B cell (primary cell): ENCODE measurements around the gene CAPN14. TPM values are rescaled to one million over a fixed set of nuclear protein-coding genes. Genes with fewer than 3 reads are reported as not detected.

Experiments used
- ATAC-seq: fragments of 200-7000 bp; cut with Tn5 transposase; one replicate; pipeline ENCODE4 v1.10.0; 2021; ENCODE audit warnings: low read depth, mild to moderate bottlenecking, moderate number of reproducible peaks, moderate library complexity
- CTCF ChIA-PET: fragments of 350-600 bp; sonication (Branson Sonifier 250); formaldehyde crosslinking; loops from one replicate; lab custom pipeline; 2021; ENCODE audit warnings: antibody characterized with exemption, inconsistent platforms; lab: Charles Lee
- POLR2A ChIA-PET: fragments of 350-600 bp; sonication (Branson Sonifier 250); formaldehyde crosslinking; loops from one replicate; lab custom pipeline; 2021; ENCODE audit warnings: antibody characterized with exemption; lab: Charles Lee
- DNase-seq: peaks from one replicate; pipeline ENCODE4 v3.0.0; 2013
- H2AFZ ChIP-seq: 2 replicates; pipeline ENCODE4 v1.6.1; 2012; ENCODE audit warnings: mild to moderate bottlenecking, low read depth, low read length; ENCODE audit not compliant: insufficient read depth, poor library complexity, severe bottlenecking
- H3K27ac ChIP-seq, 2 donors: 1 replicate in 1 of 2; 2 replicates in 1 of 2; pipeline ENCODE4 v1.5.1; 2012 to 2013; ENCODE audit warnings: low read length in 2 of 2, mild to moderate bottlenecking in 2 of 2, moderate library complexity in 1 of 2
- H3K27me3 ChIP-seq, 4 experiments: fragments of 200-600 bp in 1 of 4; sonication (generic) in 1 of 4; replicated peaks in 1 of 4; 1 replicate in 2 of 4; 2 replicates in 2 of 4; pipeline versions ENCODE4 v1.6.1 to v1.7.0; 2013 to 2016; ENCODE audit warnings: low read length in 3 of 4, mild to moderate bottlenecking in 2 of 4, mixed read lengths in 1 of 4, moderate library complexity in 1 of 4; ENCODE audit not compliant: insufficient read depth in 4 of 4, control insufficient read depth in 3 of 4; ENCODE audit errors: control extremely low read depth in 1 of 4
- H3K36me3 ChIP-seq, 2 experiments: replicated peaks in 1 of 2; 1 replicate in 1 of 2; 2 replicates in 1 of 2; pipeline versions ENCODE4 v1.6.1 to v1.7.1; 2013; ENCODE audit warnings: low read length in 1 of 2; ENCODE audit not compliant: insufficient read depth in 2 of 2, control insufficient read depth in 1 of 2; ENCODE audit errors: control extremely low read depth in 1 of 2, extremely low read depth in 1 of 2
- H3K4me1 ChIP-seq, 2 donors: fragments of 200-600 bp in 1 of 2; sonication (generic) in 1 of 2; 1 replicate in 1 of 2; 2 replicates in 1 of 2; pipeline versions ENCODE4 v1.5.1 to v1.6.1; 2013 to 2017; ENCODE audit warnings: low read length in 2 of 2; ENCODE audit not compliant: control insufficient read depth in 2 of 2, insufficient read depth in 2 of 2
- H3K4me2 ChIP-seq: replicated peaks from 2 replicates; pipeline ENCODE3; 2012; ENCODE audit warnings: mild to moderate bottlenecking, low read depth, low read length; ENCODE audit not compliant: poor library complexity, severe bottlenecking
- H3K4me3 ChIP-seq, 5 experiments: fragments of 200-600 bp in 1 of 5; sonication (generic) in 1 of 5; 1 replicate in 3 of 5; 2 replicates in 2 of 5; pipeline versions ENCODE4 v1.5.1 to v1.7.0; 2011 to 2016; ENCODE audit warnings: low read length in 4 of 5, mild to moderate bottlenecking in 4 of 5, low read depth in 2 of 5, control low read depth in 1 of 5, moderate library complexity in 1 of 5; ENCODE audit not compliant: insufficient read depth in 1 of 5; ENCODE audit errors: control extremely low read depth in 1 of 5, extremely low read depth in 1 of 5
- H3K79me2 ChIP-seq: fragments of 200-600 bp; sonication (generic); one replicate; pipeline ENCODE4 v1.6.0; 2016; ENCODE audit warnings: low read length; ENCODE audit not compliant: control insufficient read depth, insufficient read depth
- H3K9ac ChIP-seq: fragments of 200-600 bp; sonication (generic); 2 replicates; pipeline ENCODE4 v1.6.1; 2017; ENCODE audit warnings: mild to moderate bottlenecking, low read length, moderate library complexity
- H3K9me3 ChIP-seq, 3 donors: one replicate each; pipeline versions ENCODE4 v1.6.1 to v1.7.1; 2013; ENCODE audit warnings: low read length in 2 of 3; ENCODE audit not compliant: control insufficient read depth in 2 of 3, insufficient read depth in 1 of 3; ENCODE audit errors: control extremely low read depth in 1 of 3
- H4K20me1 ChIP-seq: 2 replicates; pipeline ENCODE4 v1.6.0; 2012; ENCODE audit warnings: mild to moderate bottlenecking, low read length; ENCODE audit not compliant: insufficient read depth, control insufficient read depth, poor library complexity, severe bottlenecking
- H3K27ac Mint-ChIP-seq: one replicate; pipeline ENCODE4 v1.8.0; 2021; ENCODE audit warnings: mixed read lengths
- H3K27me3 Mint-ChIP-seq: one replicate; pipeline ENCODE4 v1.8.0; 2021; ENCODE audit warnings: mixed read lengths
- H3K4me1 Mint-ChIP-seq: one replicate; pipeline ENCODE4 v1.8.0; 2021; ENCODE audit warnings: mixed read lengths
- H3K4me3 Mint-ChIP-seq: one replicate; pipeline ENCODE4 v1.8.0; 2021; ENCODE audit warnings: mixed read lengths
- H3K9me3 Mint-ChIP-seq: one replicate; pipeline ENCODE4 v1.8.0; 2022; ENCODE audit warnings: mixed read lengths; ENCODE audit not compliant: insufficient read depth
- CTCF ChIP-seq: fragments of 200-600 bp; IDR thresholded peaks from one replicate; pipeline ENCODE4 v1.8.0; 2022; ENCODE audit warnings: antibody characterized with exemption, mild to moderate bottlenecking
- EZH2 ChIP-seq: IDR thresholded peaks from 2 replicates; pipeline ENCODE4 v1.6.1; 2012; ENCODE audit warnings: borderline replicate concordance, low read depth, mild to moderate bottlenecking, moderate library complexity, low read length; ENCODE audit not compliant: insufficient read depth, poor library complexity, severe bottlenecking
- WGBS: methylation state at CpG from one replicate; pipeline ENCODE4 v1.1.5; 2013; ENCODE audit warnings: missing lambda C conversion rate; ENCODE audit not compliant: insufficient coverage; 5-methylcytosine and 5-hydroxymethylcytosine counted together
- intact Hi-C: fragments of 100-400 bp; cut with micrococcal nuclease; formaldehyde crosslinking; loops from one replicate; pipeline ENCODE4 v1.10.0; 2022
- polyA plus RNA-seq: library from polyadenylated mRNA; depleted of rRNA; stranded (reverse); fragments of >200 nt; gene quantifications from 2 replicates; pipeline ENCODE4 v1.2.3, GENCODE V29; 2012
- total RNA-seq, 2 donors: library from RNA; stranded (reverse); fragments of 120-200 nt in 1 of 2; gene quantifications; 1 replicate in 1 of 2; 2 replicates in 1 of 2; pipeline versions ENCODE4 v1.2.3 to v1.2.4, GENCODE V29; 2013 to 2022

The CAPN14 gene
- total and polyA plus RNA-seq, 2 donors (not counting 1 experiment from before 2014, with no cell fraction given) = 2.5 to 7.8 TPM

GRCh38 chr2:31176742-31177141 lies 40.6 kb downstream of the CAPN14 start:
- TF ChIP-seq CTCF = no peak
- TF ChIP-seq EZH2 = no peak
- H3K4me1 Mint-ChIP-seq = peaks cover 4% of the 10 kb centered on the region
- H3K9me3 ChIP-seq = no peaks in the 10 kb centered on the region
- no peaks in the 10 kb centered on the region for H3K9me3 Mint-ChIP-seq
- CTCF ChIA-PET = interaction anchor here (1.3 to 1.9 kb wide), 3 partner anchors 10 to 156 kb away, joined by 4 to 5 read pairs (median 5); no protein-coding TSS in a partner anchor
- WGBS = 83% methylated on average over 6 of the region's 10 CpGs
- H3K9ac ChIP-seq = no peak overlapping the region
- no peaks in the 10 kb centered on the region for H3K36me3 ChIP-seq
- no peaks in the 10 kb centered on the region for H3K27me3 Mint-ChIP-seq
- no peak overlapping the region for H2AFZ ChIP-seq
- DNase-seq (no peak), ATAC-seq (no peak)
- no peak overlapping the region for H3K27ac Mint-ChIP-seq
- H3K27ac ChIP-seq = no peak overlapping the region
- peaks cover 2 to 4% of the 10 kb centered on the region in 2 donors for H3K4me1 ChIP-seq
- no peak overlapping the region for H3K4me3 ChIP-seq
- H3K4me3 Mint-ChIP-seq = no peak overlapping the region
- no peaks in the 10 kb centered on the region for H3K27me3 ChIP-seq
- no peaks in the 10 kb centered on the region for H4K20me1 ChIP-seq
- no peaks in the 10 kb centered on the region for H3K79me2 ChIP-seq
- intact Hi-C loops = no loop called here
- no peak overlapping the region for H3K4me2 ChIP-seq
- POLR2A ChIA-PET = no interaction called here

GRCh38 chr2:31171142-31171541 lies 46.2 kb downstream of the CAPN14 start:
- ChIA-PET CTCF (interaction anchor here (1.1 to 5.9 kb wide), 21 partner anchors 9 to 1006 kb away, joined by 3 to 115 read pairs (median 14); partner anchors contain the start of genes CAPN14, EHD3 and GALNT14), POLR2A (no interaction called here)
- no peaks in the 10 kb centered on the region for H3K36me3 ChIP-seq
- no peaks in the 10 kb centered on the region for H4K20me1 ChIP-seq
- H3K27ac ChIP-seq = no peak overlapping the region
- no peaks in the 10 kb centered on the region for H3K9me3 ChIP-seq
- H3K4me2 ChIP-seq = no peak overlapping the region
- H3K27me3 ChIP-seq = no peaks in the 10 kb centered on the region
- peaks cover 20% of the 10 kb centered on the region for H3K4me1 Mint-ChIP-seq
- H3K4me1 ChIP-seq = peaks cover 7 to 20% of the 10 kb centered on the region in 2 donors
- DNase-seq = no peak
- H3K9me3 Mint-ChIP-seq = no peaks in the 10 kb centered on the region
- H2AFZ ChIP-seq = no peak overlapping the region
- intact Hi-C loops = loop anchor here (2.0 to 5.0 kb wide), 2 partner anchors 61 to 86 kb away; partner anchors contain the start of gene EHD3
- TF ChIP-seq CTCF (no peak), EZH2 (no peak)
- 100% methylated on average over 3 of the region's 4 CpGs for WGBS
- no peak overlapping the region for H3K4me3 ChIP-seq
- H3K79me2 ChIP-seq = no peaks in the 10 kb centered on the region
- no peaks in the 10 kb centered on the region for H3K27me3 Mint-ChIP-seq
- ATAC-seq = no peak
- no peak overlapping the region for H3K4me3 Mint-ChIP-seq
- H3K27ac Mint-ChIP-seq = peak overlapping the region; percentile 32
- H3K9ac ChIP-seq = no peak overlapping the region
